Peyer's patch (tissue), 4 donors: ENCODE results near the gene RPL32.

ENCODE experiments used
- CTCF ChIP-seq, 6 experiments: fragments of 450-650 bp in 4 of 6; fragments of 200-600 bp in 2 of 6; sonication (generic) in 1 of 6; IDR thresholded peaks; one replicate each; pipeline ENCODE4 v1.5.1; 2017 to 2019; ENCODE audit warnings: antibody characterized with exemption in 6 of 6, mild to moderate bottlenecking in 3 of 6, moderate library complexity in 1 of 6
- POLR2A ChIP-seq, 2 donors: fragments of 450-650 bp; IDR thresholded peaks; one replicate each; pipeline ENCODE4 v1.5.1; 2017; ENCODE audit warnings: antibody characterized with exemption in 2 of 2, mild to moderate bottlenecking in 2 of 2, moderate library complexity in 2 of 2

GRCh38 chr3:12828751-12829150 lies 12.6 kb downstream of the RPL32 start:
- TF ChIP-seq CTCF (IDR thresholded peaks at IDR 0.05), result no peak
- TF ChIP-seq POLR2A (IDR thresholded peaks at IDR 0.05), result no peak
